ENCODE results near the gene ZNF169.
A peak's percentile ranks its signal among the peaks of the same experiment; 100 is the strongest.
"Not testable (repeated sequence)": the region's sequence is repeated elsewhere in the genome, so short reads cannot be mapped to it uniquely, and the experiment has no call there.

Gene ZNF169

GRCh38 chr9:94287877-94288513, 28.9 kb downstream of the ZNF169 start:
- DNase-seq, result no peak

GRCh38 chr9:94289691-94290090, 30.6 kb downstream of the ZNF169 start:
- DNase-seq, result no peak

DNA sequence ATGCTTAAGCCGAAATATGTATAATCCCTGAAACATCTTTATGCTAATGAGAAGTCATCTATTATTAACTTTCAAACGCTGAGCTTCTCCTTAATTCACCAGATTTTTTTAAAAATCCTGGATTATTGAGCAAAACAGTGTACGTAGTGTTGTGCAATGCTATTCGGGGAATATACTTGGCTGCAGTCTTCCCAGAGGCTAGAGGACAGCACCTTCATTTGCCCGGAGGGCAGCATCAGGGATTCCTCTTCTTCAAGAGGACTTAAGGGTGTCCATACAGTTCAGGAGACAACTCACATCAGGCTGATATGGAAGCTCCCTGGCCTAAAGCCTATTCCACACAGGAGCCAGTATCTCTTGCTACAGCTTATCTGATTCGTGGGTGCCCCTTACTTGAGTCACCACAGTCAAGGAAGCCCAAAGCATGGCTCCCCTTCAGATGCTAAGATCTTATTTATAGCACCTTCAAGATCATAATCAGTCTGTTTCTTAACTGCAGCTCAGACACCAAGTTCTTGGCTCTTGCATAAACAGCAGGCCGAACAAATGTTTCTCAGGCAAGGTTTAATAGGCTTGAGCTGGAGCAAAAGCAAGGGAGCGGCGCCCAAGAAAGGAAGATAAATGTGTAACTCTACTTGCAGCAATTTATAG, 40.0 kb downstream of the ZNF169 start:
- DNase-seq, result no peak

- DNase-seq, result no peak
Observed at GRCh38 chr9:94300470-94301301, 41.6 kb downstream of the ZNF169 start.

DNA sequence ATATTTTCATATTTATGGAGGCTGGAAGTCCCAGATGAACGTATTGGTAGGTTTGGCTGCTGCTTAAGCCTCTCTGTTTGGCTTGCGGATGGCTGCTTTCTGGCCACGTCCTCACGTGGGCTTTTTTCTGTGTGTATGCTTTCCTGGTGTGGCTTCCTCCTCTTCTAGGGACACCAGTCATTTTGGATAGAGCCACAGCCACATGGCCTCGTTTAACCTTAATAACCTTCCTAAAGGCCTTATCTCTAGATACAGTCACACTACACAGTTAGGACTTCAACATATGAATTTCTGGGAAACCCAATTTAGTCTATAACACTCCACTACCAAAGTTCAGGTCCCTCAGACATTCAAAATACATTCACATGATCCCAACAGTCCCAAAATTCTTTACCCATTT, 42.5 kb downstream of the ZNF169 start:
- peak; percentile 11 for DNase-seq

DNA sequence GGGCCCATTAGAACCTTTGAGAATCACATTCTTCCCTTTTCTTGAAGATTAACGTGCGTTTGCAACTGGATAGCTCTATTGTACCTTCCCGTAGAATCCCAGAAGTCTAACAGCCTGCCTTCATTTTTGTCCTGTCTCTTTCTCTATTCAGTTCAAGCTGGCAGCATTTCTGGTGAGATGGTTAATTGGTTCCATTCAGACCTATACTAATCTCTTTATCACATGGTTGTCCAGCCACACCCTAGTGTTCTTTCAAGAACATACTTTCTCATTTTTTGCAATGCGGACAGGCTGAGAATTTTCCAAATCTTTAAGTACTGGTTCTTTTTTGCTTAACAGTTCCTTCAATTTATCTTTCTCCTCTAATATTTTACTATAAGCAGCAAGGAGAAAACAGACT, 43.3 kb downstream of the ZNF169 start:
- DNase-seq, result no peak

GRCh38 chr9:94303321-94303720, 44.2 kb downstream of the ZNF169 start:
- DNase-seq, result no peak

DNA sequence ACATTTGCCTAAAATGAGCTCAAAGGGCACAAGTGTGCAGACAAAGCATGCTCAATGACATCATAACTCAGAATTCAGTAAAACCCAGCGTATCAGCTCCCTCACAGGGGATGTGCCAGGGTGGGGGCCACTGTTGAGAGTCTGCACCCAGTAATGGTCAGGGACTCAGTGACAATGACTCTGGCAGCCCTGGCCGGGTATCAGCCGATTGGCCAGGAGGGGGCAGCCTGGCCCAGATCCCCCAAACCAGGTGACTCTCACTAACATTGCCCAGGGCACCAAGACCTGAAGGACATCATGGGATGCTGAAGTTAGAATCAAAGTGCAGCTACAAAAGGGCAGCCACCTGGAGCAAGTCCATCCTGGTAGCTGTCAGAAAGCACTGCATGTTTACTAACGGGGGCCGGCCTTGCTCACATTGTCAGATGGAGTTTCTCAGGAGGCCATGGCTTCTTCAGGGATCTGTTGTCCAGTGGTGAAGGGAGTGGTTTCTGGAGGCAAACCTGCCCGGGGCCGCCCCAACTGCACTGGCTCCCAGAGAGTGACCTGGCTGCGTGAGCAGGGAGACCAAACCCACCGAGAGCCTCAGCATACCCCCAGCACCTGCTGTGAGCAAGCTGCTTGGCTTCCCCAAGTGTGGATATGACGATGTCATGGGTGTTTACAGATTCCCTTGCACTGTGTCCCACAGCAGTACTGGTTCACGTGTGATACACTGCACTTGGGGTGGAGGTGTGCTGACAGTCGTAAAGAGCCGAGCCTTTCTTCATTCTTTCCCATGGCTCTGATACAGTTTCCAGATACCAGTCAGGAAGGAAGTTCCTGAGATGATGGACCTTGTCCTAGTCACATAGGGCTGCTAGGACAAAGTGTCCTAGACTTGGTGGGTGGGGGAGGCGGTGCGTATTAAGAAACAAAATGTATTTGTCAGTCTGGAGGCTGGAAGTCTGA, 56.2 kb downstream of the ZNF169 start:
- not testable (repeated sequence) for DNase-seq

- DNase-seq, result not testable (repeated sequence)
Observed at GRCh38 chr9:94316236-94316635, 57.1 kb downstream of the ZNF169 start.

DNA sequence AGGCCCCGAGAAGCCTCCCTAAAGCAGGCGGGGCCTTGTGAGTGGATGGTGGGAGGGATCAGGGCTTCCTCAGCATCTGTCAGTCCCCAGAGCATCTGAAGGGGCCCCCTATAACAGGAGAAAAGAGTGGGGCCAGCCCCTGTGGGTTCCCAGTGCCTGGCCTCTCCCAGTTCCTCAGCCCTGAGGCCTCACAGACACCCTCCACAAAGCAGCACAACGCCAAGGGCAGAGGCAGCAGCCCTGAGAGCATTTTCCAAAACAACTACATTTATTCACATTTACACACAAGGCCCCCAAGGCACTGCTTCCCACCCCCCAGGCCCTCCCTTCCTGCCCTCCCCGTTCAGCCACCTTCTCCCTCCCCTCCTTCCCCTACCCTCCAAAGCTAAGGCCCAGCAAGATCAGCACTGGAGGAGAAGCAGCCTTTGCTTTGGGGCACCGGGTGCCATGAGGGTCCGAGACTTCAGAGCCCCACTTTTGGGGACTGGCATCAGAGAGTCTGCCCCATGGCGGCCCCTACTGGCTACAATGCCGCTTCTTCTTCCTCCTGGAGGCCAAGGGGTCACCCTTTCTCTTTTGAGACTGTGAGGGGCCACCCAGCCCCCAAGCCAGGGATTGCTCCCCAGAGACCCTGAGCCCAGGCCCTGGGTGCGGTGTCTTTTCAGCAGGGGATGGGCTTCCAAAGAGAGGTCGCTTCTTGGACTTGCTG, 59.0 kb downstream of the ZNF169 start:
- not testable (repeated sequence) for DNase-seq

- DNase-seq, result not testable (repeated sequence)
Observed at GRCh38 chr9:94322342-94322940, 63.3 kb downstream of the ZNF169 start.

DNA sequence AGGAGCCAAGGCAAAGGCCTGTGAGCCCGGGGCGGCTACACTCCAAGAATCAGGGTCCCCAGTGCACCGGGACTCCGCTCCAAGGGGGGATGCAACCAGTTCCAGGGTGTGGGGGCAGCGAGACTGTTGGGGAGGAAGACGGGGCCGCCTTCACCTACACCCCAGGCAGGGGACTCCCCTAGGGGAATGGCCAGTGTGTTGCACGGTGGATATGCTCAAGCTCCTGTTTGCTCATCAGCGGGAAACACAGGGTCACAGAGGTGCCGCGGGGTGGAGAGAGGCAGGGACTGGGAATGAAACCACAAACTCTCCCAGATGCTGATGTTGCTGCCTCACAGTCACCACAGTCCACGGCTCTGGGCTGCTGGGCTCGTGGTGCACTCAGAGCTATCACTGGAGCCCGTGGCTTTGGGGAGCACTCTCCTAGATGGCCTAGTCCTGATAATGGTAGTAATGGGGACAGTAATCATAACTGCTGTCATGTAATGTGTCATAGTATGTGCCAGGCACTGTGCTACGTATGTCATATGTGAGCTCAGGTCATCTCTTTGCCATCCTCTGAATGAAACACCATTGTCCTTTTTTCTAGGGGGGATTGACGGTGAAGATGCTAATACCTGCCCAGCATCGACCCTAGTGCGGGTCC, 64.2 kb downstream of the ZNF169 start:
- not testable (repeated sequence) for DNase-seq

DNA sequence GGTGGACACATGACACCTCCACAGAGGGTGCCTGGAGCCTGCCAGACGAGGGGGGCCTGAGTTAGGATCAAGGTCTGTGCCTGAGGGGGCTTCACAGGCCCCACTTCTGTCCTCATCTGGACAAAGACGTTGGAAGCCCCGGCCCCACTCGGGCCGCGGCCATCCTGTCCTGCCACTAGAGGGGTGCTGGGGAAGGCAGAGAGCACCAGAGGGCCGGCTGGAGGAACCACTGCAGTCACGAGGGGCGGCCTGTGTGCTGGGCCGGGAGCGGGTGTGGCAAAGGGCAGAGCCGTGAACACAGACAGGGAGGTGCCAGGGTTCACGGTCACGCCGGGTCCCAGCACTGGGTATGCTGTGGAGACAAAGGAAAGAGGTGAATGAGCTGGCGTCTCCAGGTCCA, 66.5 kb downstream of the ZNF169 start:
- not testable (repeated sequence) for DNase-seq

GRCh38 chr9:94328544-94328943, 69.4 kb downstream of the ZNF169 start, which contains the start of gene NUTM2F:
TSS of gene NUTM2F (minus strand) at chr9:94328644. CDS start at chr9:94328623, 21 bp downstream.
- DNase-seq, result not testable (repeated sequence)

DNA sequence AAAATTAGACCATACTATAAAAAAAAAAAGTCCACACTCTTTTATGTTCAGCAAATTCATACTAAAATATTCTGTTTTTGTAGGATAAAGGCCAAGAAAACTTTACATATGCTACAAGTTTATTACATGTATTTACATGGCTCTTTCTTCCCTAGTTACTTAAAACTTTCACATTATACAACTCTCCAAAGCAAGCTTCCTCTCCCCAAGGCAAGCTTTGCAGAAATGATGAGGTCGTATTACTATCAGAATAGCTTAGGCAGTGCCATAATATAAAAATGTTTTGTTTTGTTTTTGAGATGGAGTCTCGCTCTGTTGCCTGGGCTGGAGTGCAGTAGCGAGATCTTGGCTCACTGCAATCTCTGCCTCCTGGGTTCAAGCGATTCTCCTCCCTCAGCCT, 77.3 kb downstream of the ZNF169 start:
- DNase-seq, result not testable (repeated sequence)

DNA sequence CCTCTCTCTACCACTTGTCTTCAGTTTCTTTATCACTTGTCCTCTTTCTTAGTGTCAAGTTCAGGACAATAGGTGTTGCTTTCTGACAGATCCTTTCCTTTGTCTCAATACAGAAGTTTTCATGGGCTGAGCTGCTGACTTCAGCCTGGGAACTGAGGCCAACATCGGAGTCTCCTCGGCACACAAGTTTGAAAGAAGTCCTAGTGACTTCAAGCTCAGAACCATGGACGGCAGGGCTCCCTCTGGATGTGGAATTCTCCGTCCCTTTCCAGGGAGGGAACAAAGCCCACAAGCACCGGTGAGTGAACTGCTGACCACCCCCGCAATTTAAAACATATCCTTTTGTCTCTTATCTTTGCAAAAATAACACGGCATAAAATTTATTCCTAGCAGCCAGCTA, 79.6 kb downstream of the ZNF169 start:
- not testable (repeated sequence) for DNase-seq

DNA sequence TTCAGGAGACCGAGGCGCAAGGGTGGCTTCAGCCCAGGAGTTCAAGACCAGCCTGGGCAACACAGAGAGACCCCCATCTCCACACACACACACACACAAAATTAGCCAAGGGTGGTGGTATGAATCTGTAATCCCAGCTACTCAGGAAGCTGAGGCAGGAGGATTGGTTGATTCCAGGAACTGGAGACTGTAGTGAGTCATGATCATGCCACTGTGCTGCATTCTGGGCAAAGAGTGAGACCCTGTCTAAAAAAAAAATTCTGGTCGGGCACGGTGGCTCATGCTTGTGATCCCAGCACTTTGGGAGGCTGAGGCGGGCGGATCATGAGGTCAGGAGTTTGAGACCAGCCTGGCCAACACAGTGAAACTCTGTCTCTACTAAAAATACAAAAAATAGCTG, 80.6 kb downstream of the ZNF169 start:
- DNase-seq, result not testable (repeated sequence)

GRCh38 chr9:94340750-94341149, 81.7 kb downstream of the ZNF169 start:
- not testable (repeated sequence) for DNase-seq

- not testable (repeated sequence) for DNase-seq
Observed at GRCh38 chr9:94341703-94342102, 82.6 kb downstream of the ZNF169 start.

- not testable (repeated sequence) for DNase-seq
Observed at GRCh38 chr9:94347451-94347850, 88.4 kb downstream of the ZNF169 start.

DNA sequence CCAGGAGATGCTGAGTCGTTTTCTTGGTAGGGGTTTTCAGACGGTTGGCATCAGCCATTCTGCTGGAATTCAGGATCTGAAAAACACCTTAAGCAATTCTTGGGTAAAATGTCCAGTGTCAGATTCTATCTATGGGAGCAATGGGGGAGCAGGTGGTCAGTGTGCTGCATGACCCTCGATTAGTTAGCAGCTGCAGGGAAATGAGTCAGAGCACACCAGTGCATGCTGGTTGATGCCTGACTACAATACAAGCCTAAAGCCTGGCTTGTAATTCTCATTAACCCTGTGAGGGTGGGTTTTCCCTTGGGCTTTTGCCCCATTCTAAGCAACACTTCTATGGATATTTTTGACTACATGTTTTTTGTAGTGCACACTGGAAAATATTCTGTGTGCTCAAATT, 89.7 kb downstream of the ZNF169 start:
- not testable (repeated sequence) for DNase-seq
